COLO668 (cell line): ENCODE measurements around the gene RBM41.

ENCODE experiments used
- DNase-seq: peaks from one replicate; lab custom pipeline; 2025; ENCODE audit not compliant: unreplicated experiment; lab: John Stamatoyannopoulos, UW

The RBM41 gene

GRCh38 chrX:107029752-107030151, 88.9 kb downstream of the RBM41 start:
- no peak for DNase-seq

- peak; percentile 0 for DNase-seq
Measured at GRCh38 chrX:107025545-107025944, 93.1 kb downstream of the RBM41 start.

GRCh38 chrX:107014936-107015335, 103.7 kb downstream of the RBM41 start:
- DNase-seq, result no peak
